GM06990 (cell line): ENCODE data around the gene VGLL4.

Source experiments
- DNase-seq: peaks from one replicate; pipeline ENCODE4 v3.0.0-alpha.2; 2011; ENCODE audit not compliant: insufficient read length; ENCODE audit errors: extremely low read depth
- H3K27me3 ChIP-seq: replicated peaks from 2 replicates; pipeline ENCODE4 v1.6.0; 2011; ENCODE audit warnings: low read length; ENCODE audit not compliant: control insufficient read depth, insufficient read depth
- H3K36me3 ChIP-seq: 2 replicates; pipeline ENCODE4 v1.5.1; 2011; ENCODE audit warnings: low read length; ENCODE audit not compliant: control insufficient read depth, insufficient read depth
- H3K4me3 ChIP-seq: replicated peaks from 2 replicates; pipeline ENCODE4 v1.5.1; 2011; ENCODE audit warnings: low read depth, mild to moderate bottlenecking, control low read depth, low read length
- CTCF ChIP-seq: IDR thresholded peaks from 2 replicates; pipeline ENCODE4 v1.5.1; 2011; ENCODE audit warnings: low read length, control low read depth, mild to moderate bottlenecking, inconsistent platforms; ENCODE audit not compliant: insufficient read depth, poor library complexity, severe bottlenecking

The VGLL4 gene

GRCh38 chr3:11562277-11562881 lies 81.3 kb downstream of the VGLL4 start:
- H3K27me3 ChIP-seq = no peaks in the 10 kb centered on the region
- H3K4me3 ChIP-seq = no peak overlapping the region
- peaks cover 24% of the 10 kb centered on the region for H3K36me3 ChIP-seq
- TF ChIP-seq CTCF = no peak
- no peak for DNase-seq

GRCh38 chr3:11560746-11561145 lies 83.0 kb downstream of the VGLL4 start:
- Histone ChIP-seq H3K27me3 (no peaks in the 10 kb centered on the region), H3K36me3 (peaks cover 27% of the 10 kb centered on the region), H3K4me3 (no peak overlapping the region)
- no peak for TF ChIP-seq CTCF
- DNase-seq = no peak

GRCh38 chr3:11559816-11560633 lies 83.7 kb downstream of the VGLL4 start:
- no peak overlapping the region for H3K4me3 ChIP-seq
- H3K27me3 ChIP-seq = no peaks in the 10 kb centered on the region
- peaks cover 27% of the 10 kb centered on the region for H3K36me3 ChIP-seq
- DNase-seq = no peak
- TF ChIP-seq CTCF = no peak

- H3K27me3 ChIP-seq = no peaks in the 10 kb centered on the region
- no peak overlapping the region for H3K4me3 ChIP-seq
- TF ChIP-seq CTCF = no peak
- peaks cover 32% of the 10 kb centered on the region for H3K36me3 ChIP-seq
- no peak for DNase-seq
Measured at GRCh38 chr3:11558918-11559815, 84.5 kb downstream of the VGLL4 start.

- Histone ChIP-seq H3K36me3 (peaks cover 32% of the 10 kb centered on the region), H3K4me3 (no peak overlapping the region), H3K27me3 (no peaks in the 10 kb centered on the region)
- no peak for DNase-seq
- no peak for TF ChIP-seq CTCF
Measured at GRCh38 chr3:11558411-11558903, 85.3 kb downstream of the VGLL4 start.
